Mucosa of gallbladder (tissue), 1 donor: Measurements from ENCODE around the gene CYP46A1. TPM values are rescaled to one million over a fixed set of nuclear protein-coding genes. Genes with fewer than 3 reads are reported as not detected.

ENCODE experiments used
- total RNA-seq: library from RNA; stranded (reverse); gene quantifications from one replicate; pipeline ENCODE4 v1.2.1, GENCODE V29; 2021
- donor health status: DM: no; HTN: no; CAD: no.

Gene CYP46A1
- total RNA-seq, 1 donor from 2014 or later = 1.8 TPM

Other genes with a start within 250 kb of the CYP46A1 start
- gene SETD3, start 203.4 kb upstream of the CYP46A1 start, total RNA-seq = 68.9 TPM
- 45.5 TPM for gene CCNK, start 202.9 kb upstream of the CYP46A1 start, total RNA-seq
- gene CCDC85C, start 80.1 kb upstream of the CYP46A1 start, total RNA-seq = 41.3 TPM
- 5.3 TPM for gene HHIPL1, start 39.2 kb upstream of the CYP46A1 start, total RNA-seq
- gene EML1, start 109.1 kb downstream of the CYP46A1 start, total RNA-seq = 49.9 TPM